HEK293 (cell line): ENCODE data around the gene BCL6.

ENCODE experiments used
- ATF2 ChIP-seq: fragments of 450-650 bp; formaldehyde crosslinking; IDR thresholded peaks from 2 replicates; pipeline ENCODE4 v1.5.1; 2016; ENCODE audit warnings: missing biosample characterization, missing genetic modification characterization, low read depth
- CTCF ChIP-seq: fragments of 450-650 bp; formaldehyde crosslinking; IDR thresholded peaks from 2 replicates; pipeline ENCODE4 v1.5.1; 2016; ENCODE audit warnings: missing biosample characterization, missing genetic modification characterization
- PRDM10 ChIP-seq: fragments of 450-650 bp; formaldehyde crosslinking; IDR thresholded peaks from 2 replicates; pipeline ENCODE4 v1.5.1; 2016; ENCODE audit warnings: missing biosample characterization, missing genetic modification characterization
- REST ChIP-seq: fragments of 450-650 bp; formaldehyde crosslinking; IDR thresholded peaks from 2 replicates; pipeline ENCODE4 v1.5.1; 2016; ENCODE audit warnings: missing biosample characterization, missing genetic modification characterization
- TCF7L2 ChIP-seq: IDR thresholded peaks from 2 replicates; pipeline ENCODE4 v1.6.1; 2011; ENCODE audit warnings: low read depth, mild to moderate bottlenecking, inconsistent platforms, low read length, moderate library complexity, borderline replicate concordance
- ZBTB11 ChIP-seq: fragments of 450-650 bp; formaldehyde crosslinking; conservative IDR thresholded peaks from 2 replicates; pipeline ENCODE4 v1.5.1; 2016; ENCODE audit warnings: low read depth, missing biosample characterization, missing genetic modification characterization
- ZNF174 ChIP-seq: fragments of 450-650 bp; formaldehyde crosslinking; IDR thresholded peaks from 2 replicates; pipeline ENCODE4 v1.5.0; 2017; ENCODE audit warnings: missing biosample characterization, mild to moderate bottlenecking, missing genetic modification characterization
- ZNF23 ChIP-seq: fragments of 450-650 bp; formaldehyde crosslinking; IDR thresholded peaks from 2 replicates; pipeline ENCODE4 v1.5.1; 2016; ENCODE audit warnings: missing biosample characterization, missing genetic modification characterization, borderline replicate concordance
- ZNF354C ChIP-seq: fragments of 450-650 bp; formaldehyde crosslinking; IDR thresholded peaks from 2 replicates; pipeline ENCODE4 v1.5.1; 2016; ENCODE audit warnings: missing biosample characterization, missing genetic modification characterization, low read depth, borderline replicate concordance
- ZNF777 ChIP-seq: fragments of 450-650 bp; formaldehyde crosslinking; IDR thresholded peaks from 2 replicates; pipeline ENCODE4 v1.5.1; 2017; ENCODE audit warnings: missing biosample characterization, missing genetic modification characterization, borderline replicate concordance

- no peak; the same call in 1 of the 2 replicates for TF ChIP-seq CTCF (tag by site-specific recombination)
- no peak for TF ChIP-seq ATF2
- TF ChIP-seq REST (tag by site-specific recombination): no peak
- TF ChIP-seq ZBTB11: no peak
- TF ChIP-seq PRDM10: no peak
- no peak for TF ChIP-seq ZNF23 (tag by site-specific recombination)
- no peak for TF ChIP-seq ZNF777 (tag by site-specific recombination)
- TF ChIP-seq ZNF354C (tag by site-specific recombination): no peak
- TF ChIP-seq TCF7L2: no peak
- TF ChIP-seq ZNF174: no peak
Measured at GRCh38 chr3:187748050-187748481, 2.8 kb upstream of the BCL6 start.
